Pancreas (tissue), 10 donors: ENCODE measurements around the gene FAM120A. TPM values are rescaled to one million over a fixed set of nuclear protein-coding genes. Genes with fewer than 3 reads are reported as not detected.

ENCODE experiments used
- ATAC-seq, 4 donors: fragments of 200-7000 bp; cut with Tn5 transposase; one replicate each; pipeline versions ENCODE4 v1.8.0 to v1.9.1; 2020; ENCODE audit warnings: mild to moderate bottlenecking in 4 of 4, moderate library complexity in 4 of 4
- DNase-seq, 6 donors: peaks; one replicate each; pipeline ENCODE4 v3.0.0-alpha.2; 2020
- FAIRE-seq: peaks from 2 replicates; lab custom pipeline; 2012; peaks lifted over from hg19 to GRCh38; lab: Jason Lieb, UNC
- H3K27ac ChIP-seq, 4 donors: fragments of 200-600 bp; sonication (generic); 1 replicate in 3 of 4; 2 replicates in 1 of 4; pipeline versions ENCODE4 v1.5.0 to v1.8.0; 2020
- H3K27me3 ChIP-seq, 4 donors: fragments of 200-600 bp; one replicate each; pipeline ENCODE4 v1.8.0; 2021
- H3K36me3 ChIP-seq, 3 donors: fragments of 200-600 bp; sonication (generic) in 1 of 3; one replicate each; pipeline versions ENCODE4 v1.5.0 to v1.8.0; 2020 to 2021
- H3K4me1 ChIP-seq, 3 donors: fragments of 200-600 bp; one replicate each; pipeline ENCODE4 v1.8.0; 2021
- H3K4me3 ChIP-seq, 4 donors: fragments of 200-600 bp; sonication (generic) in 2 of 4; one replicate each; pipeline versions ENCODE4 v1.5.0 to v1.8.0; 2020 to 2021
- H3K9me3 ChIP-seq, 4 donors: fragments of 200-600 bp; one replicate each; pipeline ENCODE4 v1.8.0; 2021
- WGBS, 2 donors: extraction: QIAGEN DNeasy Blood & Tissue Kit; methylation state at CpG; one replicate each; pipeline ENCODE4 v1.1.7; 2013; 5-methylcytosine and 5-hydroxymethylcytosine counted together
- intact Hi-C, 3 donors: fragments of 100-400 bp; cut with DNase I; formaldehyde crosslinking; loops; one replicate each; pipeline versions ENCODE4 v1.11.1 to v1.14.2; 2022
- polyA plus RNA-seq, 2 donors: library from polyadenylated mRNA; stranded (reverse); fragments of 200-250 nt; gene quantifications; one replicate each; pipeline ENCODE4 v1.2.3, GENCODE V29; 2013
- total RNA-seq, 6 donors: library from RNA; stranded (reverse); fragmentation: NEBNext Ultra II Directional in 4 of 6; extraction: Animal tissue kit (Norgen Biotek cat#: 25700) in 4 of 6; gene quantifications; one replicate each; pipeline versions ENCODE4 v1.2.1 to v1.2.4, GENCODE V29; 2021 to 2023
- TF ChIP-seq, protein P1 (sequence below), 4 donors: fragments of 200-600 bp; sonication (generic) in 3 of 4; IDR thresholded peaks; one replicate each; pipeline versions ENCODE4 v1.5.0 to v1.8.0; 2021; ENCODE audit warnings: antibody characterized with exemption in 4 of 4
- donor health status: healthy with polysubstance abuse.
- donor health status: DM: no; HTN: no; CAD: no; lungs with moderate emphysema.
- donor health status: DM: no; HTN: no; CAD: no.
- donor health status: control.
- donor health status: control.
- donor health status: Bipolar disorder and iron deficiency.
- donor health status: DM: yes; HTN: yes; CAD: no.
- donor health status: DM: no; HTN: no; CAD: no.
- donor health status: DM: no; HTN: no; CAD: no.
- donor health status: DM: yes; HTN: yes; CAD: no.

Gene FAM120A
- total and polyA plus RNA-seq, 8 donors: 24.2 to 66.4 (median 54.0) TPM

DNA sequence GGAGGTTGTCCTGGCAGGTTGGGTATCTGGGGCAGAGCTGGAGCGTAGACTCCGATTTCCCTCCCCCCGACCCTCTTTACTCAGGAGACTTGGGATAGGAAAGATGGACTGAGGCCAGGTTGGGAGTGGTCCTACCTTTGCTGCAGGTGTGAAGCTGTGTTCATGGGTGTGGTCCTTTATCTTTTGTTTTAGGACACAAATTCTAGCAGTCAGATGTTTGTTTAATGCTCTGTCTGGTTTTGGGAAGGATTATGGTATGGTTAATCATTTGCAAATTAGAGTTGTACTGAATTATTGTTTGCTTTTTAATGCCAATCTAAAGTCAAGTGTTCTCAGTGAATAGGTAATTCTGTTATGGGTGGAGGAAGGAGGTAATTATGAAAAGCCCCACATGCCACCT, 16.0 kb downstream of the FAM120A start:
- DNase-seq: peak in 1 of 6 donors; percentile 34
- no peak for FAIRE-seq
- Histone ChIP-seq H3K4me1 (peaks cover 31 to 56% (median 46%) of the 10 kb centered on the region in 3 donors), H3K27ac (peak overlapping the region in 2 of 4 donors; percentile 48 to 65), H3K4me3 (no peak overlapping the region), H3K36me3 (no peaks in the 10 kb centered on the region), H3K27me3 (no peaks in the 10 kb centered on the region), H3K9me3 (no peaks in the 10 kb centered on the region)
- intact Hi-C loops: no loop called here
- TF ChIP-seq, protein P1, sequence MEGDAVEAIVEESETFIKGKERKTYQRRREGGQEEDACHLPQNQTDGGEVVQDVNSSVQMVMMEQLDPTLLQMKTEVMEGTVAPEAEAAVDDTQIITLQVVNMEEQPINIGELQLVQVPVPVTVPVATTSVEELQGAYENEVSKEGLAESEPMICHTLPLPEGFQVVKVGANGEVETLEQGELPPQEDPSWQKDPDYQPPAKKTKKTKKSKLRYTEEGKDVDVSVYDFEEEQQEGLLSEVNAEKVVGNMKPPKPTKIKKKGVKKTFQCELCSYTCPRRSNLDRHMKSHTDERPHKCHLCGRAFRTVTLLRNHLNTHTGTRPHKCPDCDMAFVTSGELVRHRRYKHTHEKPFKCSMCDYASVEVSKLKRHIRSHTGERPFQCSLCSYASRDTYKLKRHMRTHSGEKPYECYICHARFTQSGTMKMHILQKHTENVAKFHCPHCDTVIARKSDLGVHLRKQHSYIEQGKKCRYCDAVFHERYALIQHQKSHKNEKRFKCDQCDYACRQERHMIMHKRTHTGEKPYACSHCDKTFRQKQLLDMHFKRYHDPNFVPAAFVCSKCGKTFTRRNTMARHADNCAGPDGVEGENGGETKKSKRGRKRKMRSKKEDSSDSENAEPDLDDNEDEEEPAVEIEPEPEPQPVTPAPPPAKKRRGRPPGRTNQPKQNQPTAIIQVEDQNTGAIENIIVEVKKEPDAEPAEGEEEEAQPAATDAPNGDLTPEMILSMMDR (IDR thresholded peaks at IDR 0.05): no peak
- 15 to 18% methylated on average over 3 of the region's 3 CpGs for WGBS, 2 donors
- peak in 3 of 4 donors; percentile 47 to 52 (median 47) for ATAC-seq

DNA sequence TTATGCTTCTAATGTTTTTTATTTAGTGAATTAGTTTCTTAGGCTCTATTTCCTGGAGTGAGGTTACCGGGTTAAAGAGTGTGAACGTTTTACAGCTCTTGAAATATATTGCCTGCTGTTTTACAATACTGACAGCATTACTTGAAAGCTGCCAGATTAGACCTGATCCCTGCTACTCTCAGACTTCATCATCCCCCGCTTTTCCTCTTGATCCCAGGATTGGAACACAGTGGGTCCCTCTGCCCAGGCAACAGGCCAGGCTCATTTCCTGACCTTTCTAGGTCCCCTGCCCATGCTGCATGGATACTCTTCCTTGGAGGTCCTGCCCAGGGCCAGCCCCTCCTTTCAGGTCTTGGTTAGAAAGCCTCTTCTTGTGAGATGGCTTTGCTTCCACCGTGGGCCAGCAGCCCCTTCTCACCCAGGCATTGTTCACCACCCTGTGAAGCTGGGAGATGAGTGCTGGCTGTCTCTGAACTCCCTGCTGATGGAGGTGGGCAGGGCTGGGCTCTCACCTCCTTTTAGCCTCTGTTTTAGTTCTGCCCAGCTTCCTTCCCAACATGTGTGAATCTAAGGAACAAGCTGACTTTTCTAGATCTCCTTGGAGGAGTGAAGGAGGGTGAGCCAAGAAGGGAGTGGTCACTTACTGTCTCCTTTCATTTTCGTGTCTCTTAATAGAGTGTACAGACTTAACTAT, 17.4 kb downstream of the FAM120A start:
- ATAC-seq (peak in 3 of 4 donors; percentile 14 to 26 (median 18)), FAIRE-seq (no peak), DNase-seq (no peak)
- TF ChIP-seq, protein P1 (IDR thresholded peaks at IDR 0.05): no peak
- Histone ChIP-seq H3K36me3 (no peaks in the 10 kb centered on the region), H3K27ac (peak overlapping the region in 2 of 4 donors; percentile 8 to 65), H3K9me3 (no peaks in the 10 kb centered on the region), H3K4me1 (peaks cover 31 to 56% (median 46%) of the 10 kb centered on the region in 3 donors), H3K27me3 (no peaks in the 10 kb centered on the region), H3K4me3 (no peak overlapping the region)
- 31 to 37% methylated on average over 5 of the region's 5 CpGs for WGBS, 2 donors
- intact Hi-C loops: no loop called here

DNA sequence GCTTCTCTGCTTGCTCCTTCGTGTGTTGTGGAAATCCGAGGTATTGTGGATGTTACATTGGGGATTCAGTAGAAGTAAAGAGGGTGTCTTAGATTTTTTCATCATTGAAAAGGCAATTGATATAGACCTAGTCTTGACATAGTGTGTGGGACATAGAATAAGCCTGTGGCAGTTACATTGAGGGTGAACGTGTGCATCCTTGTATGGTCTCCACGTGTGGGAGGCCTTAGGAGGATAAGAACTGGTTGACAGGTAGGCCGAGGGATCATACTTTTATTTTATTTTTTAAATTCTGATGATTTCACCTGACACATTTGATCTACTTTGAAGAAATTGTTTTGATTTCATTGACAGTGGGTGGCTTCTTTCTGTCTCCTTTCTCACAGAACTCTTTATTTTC, 18.9 kb downstream of the FAM120A start:
- no peak for FAIRE-seq
- no peak for DNase-seq
- Histone ChIP-seq H3K4me3 (no peak overlapping the region), H3K27me3 (no peaks in the 10 kb centered on the region), H3K27ac (no peak overlapping the region), H3K9me3 (no peaks in the 10 kb centered on the region), H3K4me1 (peaks cover 25 to 51% (median 34%) of the 10 kb centered on the region in 3 donors), H3K36me3 (no peaks in the 10 kb centered on the region)
- no peak for ATAC-seq
- WGBS, 2 donors: 90% methylated on average over 5 of the region's 5 CpGs
- TF ChIP-seq, protein P1 (IDR thresholded peaks at IDR 0.05): no peak
- intact Hi-C loops: no loop called here

DNA sequence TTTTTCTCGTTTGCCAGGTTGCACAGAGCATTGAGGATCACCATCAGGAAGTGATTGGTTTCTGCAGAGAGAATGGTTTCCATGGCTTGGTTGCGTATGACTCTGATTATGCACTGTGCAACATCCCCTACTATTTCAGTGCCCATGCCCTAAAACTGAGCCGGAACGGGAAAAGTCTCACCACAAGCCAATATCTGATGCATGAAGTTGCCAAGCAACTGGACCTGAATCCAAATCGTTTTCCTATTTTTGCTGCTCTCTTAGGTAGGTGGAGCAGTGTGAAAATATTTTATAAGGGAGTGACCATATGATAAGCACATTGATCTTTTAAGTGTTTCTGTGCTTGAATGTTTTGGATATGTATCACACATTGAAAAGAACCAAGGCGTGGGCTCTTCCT, 19.6 kb downstream of the FAM120A start:
- DNase-seq (no peak), ATAC-seq (no peak), FAIRE-seq (no peak)
- Histone ChIP-seq H3K4me3 (no peak overlapping the region), H3K9me3 (no peaks in the 10 kb centered on the region), H3K36me3 (peaks cover 0 to under 1% (median 0%) of the 10 kb centered on the region in 3 donors), H3K27ac (no peak overlapping the region), H3K4me1 (peaks cover 25 to 44% (median 27%) of the 10 kb centered on the region in 3 donors), H3K27me3 (no peaks in the 10 kb centered on the region)
- WGBS, 2 donors: 71 to 77% methylated on average over 6 of the region's 6 CpGs
- intact Hi-C loops: no loop called here
- TF ChIP-seq, protein P1 (IDR thresholded peaks at IDR 0.05): no peak

DNA sequence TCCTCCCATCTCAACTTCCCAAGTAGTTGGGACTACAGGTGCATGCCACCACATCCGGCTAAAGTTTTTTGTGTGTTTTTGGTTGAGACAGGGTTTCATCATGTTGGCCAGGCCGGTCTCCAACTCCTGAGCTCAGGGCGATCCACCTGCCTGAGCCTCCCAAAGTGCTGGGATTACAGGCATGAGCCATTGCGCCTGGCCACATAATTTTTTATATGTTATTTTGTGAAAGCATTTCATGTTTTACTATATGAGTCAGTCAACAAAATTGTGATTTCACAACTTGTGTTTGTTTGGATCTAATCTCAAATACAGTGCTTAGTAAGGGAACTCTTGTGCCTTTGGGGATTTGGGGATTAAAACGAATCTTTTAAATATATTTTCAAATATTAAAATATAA, 21.9 kb downstream of the FAM120A start:
- Histone ChIP-seq H3K27me3 (no peaks in the 10 kb centered on the region), H3K4me3 (no peak overlapping the region), H3K4me1 (peaks cover 12 to 29% (median 13%) of the 10 kb centered on the region in 3 donors), H3K27ac (no peak overlapping the region), H3K36me3 (peaks cover 0 to 5% (median 0%) of the 10 kb centered on the region in 3 donors), H3K9me3 (no peaks in the 10 kb centered on the region)
- ATAC-seq (no peak), FAIRE-seq (no peak), DNase-seq (no peak)
- TF ChIP-seq, protein P1 (IDR thresholded peaks at IDR 0.05): no peak
- intact Hi-C loops: no loop called here
- WGBS, 2 donors: 85 to 96% methylated on average over 5 of the region's 5 CpGs
